ENCODE results near the gene GPC5.

DNA sequence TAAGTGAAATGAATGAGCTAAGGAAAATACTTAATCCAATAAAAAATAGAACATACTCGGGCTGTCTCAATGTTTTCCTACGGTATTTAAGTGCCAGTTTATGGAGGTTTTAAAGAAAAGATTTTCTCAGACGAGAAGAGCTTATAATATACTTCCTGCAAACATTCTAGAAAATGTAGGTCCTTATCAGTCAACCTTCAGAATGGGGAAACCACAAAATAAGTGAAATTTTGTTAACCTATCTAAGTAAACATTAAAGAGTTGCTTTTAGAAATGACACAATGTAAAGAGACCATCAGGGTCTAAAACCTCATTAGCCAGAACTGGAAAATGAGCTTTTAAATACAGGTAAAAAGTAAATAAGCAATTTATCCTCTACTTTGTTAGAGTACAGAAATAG lies 38.8 kb upstream of the GPC5 start:
- TF ChIP-seq CTCF (IDR thresholded peaks at IDR 0.05) (no peak), POLR2A (IDR thresholded peaks at IDR 0.05) (no peak)

Data from uterus (tissue), 2 donors.